VCaP (cell line): ENCODE data around the gene CDH4.

Experiments used
- H3K27ac ChIP-seq: fragments of 450-650 bp; 2 replicates; pipeline ENCODE4 v1.5.1; 2017
- CTCF ChIP-seq: fragments of 450-650 bp; conservative IDR thresholded peaks from 2 replicates; pipeline ENCODE4 v1.5.1; 2017; ENCODE audit warnings: mild to moderate bottlenecking, moderate library complexity

CDH4 gene

DNA sequence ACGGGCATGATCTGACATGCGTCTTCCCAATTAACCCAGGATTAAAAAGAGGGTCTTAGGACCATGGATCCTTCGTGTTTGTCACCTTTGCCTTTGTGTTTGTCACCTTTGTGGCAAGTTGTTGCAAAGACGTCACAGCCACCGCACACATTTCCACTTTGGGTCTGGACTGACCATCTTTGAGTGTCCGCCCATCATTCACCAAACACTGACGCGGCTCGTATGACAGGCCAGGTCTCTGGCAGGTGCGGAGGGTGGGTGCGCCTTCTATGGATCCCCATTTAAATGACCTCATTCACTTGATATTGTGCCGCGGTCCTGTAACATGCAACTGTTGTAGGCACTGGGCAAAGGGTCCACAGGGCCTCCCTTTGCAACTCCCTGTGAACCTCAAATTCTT is 409.5 kb downstream of the CDH4 start:
- no peak overlapping the region for H3K27ac ChIP-seq
- no peak for TF ChIP-seq CTCF

DNA sequence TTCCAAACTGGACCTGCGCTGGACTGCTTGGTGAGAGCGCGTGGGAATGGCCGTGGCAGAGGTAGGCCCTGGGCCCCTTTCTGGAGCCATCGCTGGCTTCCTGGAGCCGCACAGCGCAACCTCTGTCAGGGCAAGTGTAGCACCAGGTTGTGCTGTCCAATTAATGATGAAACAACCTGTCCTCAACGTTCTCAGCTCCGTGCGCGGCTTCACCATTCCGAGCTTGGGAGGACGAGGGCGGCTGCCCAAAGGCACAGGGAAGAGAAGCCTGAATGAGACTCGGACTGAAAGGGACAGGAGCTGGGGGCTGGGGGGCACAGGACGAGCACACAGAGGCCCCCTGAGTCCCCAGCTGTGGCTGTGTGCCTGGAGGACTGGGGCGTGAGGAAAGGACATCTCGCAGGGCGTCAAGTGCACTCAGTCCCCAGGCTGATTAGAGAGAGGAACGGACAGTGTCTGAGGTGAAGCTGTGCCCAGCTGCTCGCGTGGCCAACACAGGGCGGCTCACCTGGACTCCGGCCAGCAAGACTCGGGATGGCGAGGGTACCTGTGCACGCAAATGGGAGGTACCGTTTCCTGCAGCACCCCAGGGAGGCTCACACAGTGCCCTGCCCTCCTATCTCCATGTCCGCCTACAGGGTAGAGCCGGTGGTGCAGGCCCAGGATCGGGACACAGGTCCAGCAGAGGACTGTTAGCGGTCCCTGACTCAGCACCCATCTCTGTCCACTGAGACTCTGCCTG is 410.3 kb downstream of the CDH4 start:
- TF ChIP-seq CTCF: no peak; the same call in none of the 2 replicates
- no peak overlapping the region for H3K27ac ChIP-seq

- no peak overlapping the region for H3K27ac ChIP-seq
- TF ChIP-seq CTCF: no peak
These were observed 410.9 kb downstream of the CDH4 start for GRCh38 chr20:61662968-61663331.

GRCh38 chr20:61663521-61664425 is 411.7 kb downstream of the CDH4 start:
- no peak overlapping the region for H3K27ac ChIP-seq
- no peak for TF ChIP-seq CTCF

GRCh38 chr20:61664556-61665320 is 412.7 kb downstream of the CDH4 start:
- no peak for TF ChIP-seq CTCF
- no peak overlapping the region for H3K27ac ChIP-seq

GRCh38 chr20:61665528-61666470 is 413.7 kb downstream of the CDH4 start:
- H3K27ac ChIP-seq: no peak overlapping the region
- no peak for TF ChIP-seq CTCF
